B cell (primary cell): ENCODE measurements around the gene GATA5.

Experiments used
- EZH2 ChIP-seq: IDR thresholded peaks from 2 replicates; pipeline ENCODE4 v1.6.1; 2012; ENCODE audit warnings: borderline replicate concordance, low read depth, mild to moderate bottlenecking, moderate library complexity, low read length; ENCODE audit not compliant: insufficient read depth, poor library complexity, severe bottlenecking
- TF ChIP-seq, protein P1 (sequence below): fragments of 200-600 bp; IDR thresholded peaks from one replicate; pipeline ENCODE4 v1.8.0; 2022; ENCODE audit warnings: antibody characterized with exemption, mild to moderate bottlenecking

DNA sequence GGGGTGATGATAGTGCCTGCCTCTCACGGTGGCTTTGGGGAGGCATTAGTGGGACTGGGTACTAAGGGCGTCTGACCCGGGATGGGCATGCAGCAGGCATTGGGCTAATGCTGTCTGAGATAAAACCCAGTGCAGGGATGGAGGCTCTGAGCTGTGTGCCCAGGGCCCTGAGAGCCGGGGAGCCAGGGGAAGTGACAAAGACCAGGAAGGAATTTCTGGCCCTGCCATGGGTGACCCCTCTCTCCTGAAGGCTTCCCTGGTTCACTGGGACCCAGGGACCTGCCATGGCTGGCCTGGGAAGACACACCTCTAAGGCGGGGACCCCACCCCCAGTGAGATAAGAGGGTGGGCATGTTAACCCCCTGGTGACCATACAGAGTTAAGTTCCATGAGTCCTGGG, 3.9 kb upstream of the GATA5 start:
- TF ChIP-seq, protein P1, sequence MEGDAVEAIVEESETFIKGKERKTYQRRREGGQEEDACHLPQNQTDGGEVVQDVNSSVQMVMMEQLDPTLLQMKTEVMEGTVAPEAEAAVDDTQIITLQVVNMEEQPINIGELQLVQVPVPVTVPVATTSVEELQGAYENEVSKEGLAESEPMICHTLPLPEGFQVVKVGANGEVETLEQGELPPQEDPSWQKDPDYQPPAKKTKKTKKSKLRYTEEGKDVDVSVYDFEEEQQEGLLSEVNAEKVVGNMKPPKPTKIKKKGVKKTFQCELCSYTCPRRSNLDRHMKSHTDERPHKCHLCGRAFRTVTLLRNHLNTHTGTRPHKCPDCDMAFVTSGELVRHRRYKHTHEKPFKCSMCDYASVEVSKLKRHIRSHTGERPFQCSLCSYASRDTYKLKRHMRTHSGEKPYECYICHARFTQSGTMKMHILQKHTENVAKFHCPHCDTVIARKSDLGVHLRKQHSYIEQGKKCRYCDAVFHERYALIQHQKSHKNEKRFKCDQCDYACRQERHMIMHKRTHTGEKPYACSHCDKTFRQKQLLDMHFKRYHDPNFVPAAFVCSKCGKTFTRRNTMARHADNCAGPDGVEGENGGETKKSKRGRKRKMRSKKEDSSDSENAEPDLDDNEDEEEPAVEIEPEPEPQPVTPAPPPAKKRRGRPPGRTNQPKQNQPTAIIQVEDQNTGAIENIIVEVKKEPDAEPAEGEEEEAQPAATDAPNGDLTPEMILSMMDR, result no peak
- TF ChIP-seq EZH2, result no peak
